ENCODE measurements around the gene SLC27A2.

Gene SLC27A2

GRCh38 chr15:50275091-50275490, 93.1 kb downstream of the SLC27A2 start:
- no peak for DNase-seq (ENCODE audit: low read depth in 2 of 2)

- no peak for DNase-seq (ENCODE audit: low read depth in 2 of 2)
These were observed 93.9 kb downstream of the SLC27A2 start for GRCh38 chr15:50275908-50276307.

GRCh38 chr15:50277370-50277769, 95.4 kb downstream of the SLC27A2 start:
- no peak for DNase-seq (ENCODE audit: low read depth in 2 of 2)

GRCh38 chr15:50278496-50278895, 96.5 kb downstream of the SLC27A2 start:
- DNase-seq (ENCODE audit: low read depth in 2 of 2): no peak

- DNase-seq (ENCODE audit: low read depth in 2 of 2): no peak
These were observed 98.3 kb downstream of the SLC27A2 start for GRCh38 chr15:50280271-50280670.

GRCh38 chr15:50281427-50281826, 99.4 kb downstream of the SLC27A2 start:
- no peak for DNase-seq (ENCODE audit: low read depth in 2 of 2)

Data from stimulated activated CD4-positive, alpha-beta T cell treated with anti-CD3 and anti-CD28 coated beads, Interleukin-1b, Interleukin-23, amount 100 ng/mL, for 4 hours (primary cell).